ENCODE data around the gene PPP1R12A.

DNA sequence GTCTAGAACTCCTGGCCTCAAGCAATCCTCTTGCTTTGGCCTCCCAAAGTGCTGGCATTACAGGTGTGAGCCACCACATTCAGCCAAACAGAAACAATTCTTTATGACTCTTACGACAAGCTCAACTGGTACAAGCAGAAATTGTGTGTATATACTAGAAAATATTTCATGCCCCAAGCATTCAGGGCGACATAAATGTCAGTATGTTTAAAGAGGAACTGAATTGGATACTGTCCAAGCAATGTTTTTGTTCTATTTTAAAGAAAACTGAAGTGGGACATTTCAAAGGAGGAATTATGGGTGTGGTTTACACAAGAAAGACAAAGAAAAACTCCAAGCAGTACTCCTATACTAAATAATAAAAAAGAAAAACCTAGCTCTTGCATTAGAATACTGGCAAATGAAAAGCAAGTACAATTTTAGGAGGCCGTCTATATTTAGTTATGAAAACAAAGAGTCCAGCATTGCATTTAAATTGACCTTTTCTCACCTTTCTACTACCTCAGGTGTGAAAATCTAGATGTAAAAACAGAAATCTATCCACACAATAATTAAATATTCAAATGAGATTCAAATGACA is 48.9 kb downstream of the PPP1R12A start:
- TF ChIP-seq, protein P1, sequence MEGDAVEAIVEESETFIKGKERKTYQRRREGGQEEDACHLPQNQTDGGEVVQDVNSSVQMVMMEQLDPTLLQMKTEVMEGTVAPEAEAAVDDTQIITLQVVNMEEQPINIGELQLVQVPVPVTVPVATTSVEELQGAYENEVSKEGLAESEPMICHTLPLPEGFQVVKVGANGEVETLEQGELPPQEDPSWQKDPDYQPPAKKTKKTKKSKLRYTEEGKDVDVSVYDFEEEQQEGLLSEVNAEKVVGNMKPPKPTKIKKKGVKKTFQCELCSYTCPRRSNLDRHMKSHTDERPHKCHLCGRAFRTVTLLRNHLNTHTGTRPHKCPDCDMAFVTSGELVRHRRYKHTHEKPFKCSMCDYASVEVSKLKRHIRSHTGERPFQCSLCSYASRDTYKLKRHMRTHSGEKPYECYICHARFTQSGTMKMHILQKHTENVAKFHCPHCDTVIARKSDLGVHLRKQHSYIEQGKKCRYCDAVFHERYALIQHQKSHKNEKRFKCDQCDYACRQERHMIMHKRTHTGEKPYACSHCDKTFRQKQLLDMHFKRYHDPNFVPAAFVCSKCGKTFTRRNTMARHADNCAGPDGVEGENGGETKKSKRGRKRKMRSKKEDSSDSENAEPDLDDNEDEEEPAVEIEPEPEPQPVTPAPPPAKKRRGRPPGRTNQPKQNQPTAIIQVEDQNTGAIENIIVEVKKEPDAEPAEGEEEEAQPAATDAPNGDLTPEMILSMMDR (IDR thresholded peaks at IDR 0.05; ENCODE audit: low read depth, low read length) = no peak
- no peak for TF ChIP-seq POLR2A (IDR thresholded peaks at IDR 0.05; ENCODE audit: extremely low read depth, insufficient read length)
- TF ChIP-seq, protein P2, sequence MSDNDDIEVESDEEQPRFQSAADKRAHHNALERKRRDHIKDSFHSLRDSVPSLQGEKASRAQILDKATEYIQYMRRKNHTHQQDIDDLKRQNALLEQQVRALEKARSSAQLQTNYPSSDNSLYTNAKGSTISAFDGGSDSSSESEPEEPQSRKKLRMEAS (IDR thresholded peaks at IDR 0.05; ENCODE audit: low read depth, low read length) = no peak
